Endothelial cell of umbilical vein (primary cell): ENCODE measurements around the gene SORT1.

ENCODE experiments used
- EZH2 ChIP-seq: IDR thresholded peaks from 2 replicates; pipeline ENCODE4 v1.6.1; 2012; ENCODE audit warnings: borderline replicate concordance, low read depth, mild to moderate bottlenecking, moderate library complexity, low read length, inconsistent platforms; ENCODE audit not compliant: severe bottlenecking
- FOS ChIP-seq: IDR thresholded peaks from 2 replicates; pipeline ENCODE4 v1.6.1; 2011; ENCODE audit warnings: mild to moderate bottlenecking, low read length, moderate library complexity, borderline replicate concordance; ENCODE audit not compliant: insufficient read depth
- GATA2 ChIP-seq: IDR thresholded peaks from 2 replicates; pipeline ENCODE4 v1.7.0; 2011; ENCODE audit warnings: low read depth, mild to moderate bottlenecking, moderate library complexity, mixed read lengths, low read length; ENCODE audit not compliant: insufficient read length, insufficient read depth
- JUN ChIP-seq: IDR thresholded peaks from 2 replicates; pipeline ENCODE4 v1.6.1; 2011; ENCODE audit warnings: borderline replicate concordance, low read depth; ENCODE audit not compliant: insufficient read length, insufficient read depth
- MAX ChIP-seq: IDR thresholded peaks from 2 replicates; pipeline ENCODE4 v1.6.1; 2011; ENCODE audit not compliant: insufficient read depth, insufficient read length
- MYC ChIP-seq: IDR thresholded peaks from one replicate; pipeline ENCODE4 v1.6.1; 2011; ENCODE audit warnings: mild to moderate bottlenecking, low read depth, low read length
- POLR2A ChIP-seq: IDR thresholded peaks from 2 replicates; pipeline ENCODE4 v1.6.1; 2012; ENCODE audit warnings: low read depth, mild to moderate bottlenecking, control low read depth, low read length
- POLR2AphosphoS5 ChIP-seq: IDR thresholded peaks from 2 replicates; pipeline ENCODE4 v1.6.1; 2012; ENCODE audit warnings: low read depth, mild to moderate bottlenecking, control low read depth, low read length, moderate library complexity; ENCODE audit not compliant: insufficient read depth
- TF ChIP-seq, protein P1 (sequence below), 2 donors: IDR thresholded peaks; 1 replicate in 1 of 2; 2 replicates in 1 of 2; pipeline ENCODE4 v1.5.1; 2011; ENCODE audit warnings: low read length in 2 of 2, mild to moderate bottlenecking in 2 of 2, moderate library complexity in 2 of 2, control low read depth in 1 of 2, inconsistent platforms in 1 of 2, low read depth in 1 of 2; ENCODE audit not compliant: insufficient read depth in 1 of 2; ENCODE audit errors: extremely low read depth in 1 of 2

DNA sequence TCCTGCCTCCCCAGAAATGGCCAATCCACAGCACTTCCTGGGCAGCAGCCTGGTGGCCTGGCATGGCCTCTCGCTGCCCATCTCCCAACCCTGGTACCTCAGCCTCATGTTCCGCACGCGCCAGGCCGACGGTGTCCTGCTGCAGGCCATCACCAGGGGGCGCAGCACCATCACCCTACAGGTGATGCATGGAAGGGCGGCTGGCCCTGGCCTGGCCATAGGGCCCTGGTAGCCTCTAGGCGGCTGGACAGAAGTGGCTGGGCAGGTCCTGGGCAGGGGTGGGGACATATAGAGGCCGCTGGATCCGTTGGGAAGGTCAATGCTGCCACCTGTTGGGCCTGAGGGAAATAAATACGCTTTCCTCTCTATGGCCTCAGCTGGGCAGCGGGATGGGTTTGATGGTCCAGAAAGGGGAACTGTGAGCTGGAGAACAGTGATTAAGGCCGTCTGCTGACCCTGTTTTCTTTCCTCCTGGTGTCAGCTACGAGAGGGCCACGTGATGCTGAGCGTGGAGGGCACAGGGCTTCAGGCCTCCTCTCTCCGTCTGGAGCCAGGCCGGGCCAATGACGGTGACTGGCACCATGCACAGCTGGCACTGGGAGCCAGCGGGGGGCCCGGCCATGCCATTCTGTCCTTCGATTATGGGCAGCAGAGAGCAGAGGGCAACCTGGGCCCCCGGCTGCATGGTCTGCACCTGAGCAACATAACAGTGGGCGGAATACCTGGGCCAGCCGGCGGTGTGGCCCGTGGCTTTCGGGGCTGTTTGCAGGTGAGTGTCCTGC lies 133.9 kb downstream of the SORT1 start:
- TF ChIP-seq EZH2 (no peak), POLR2A (no peak), POLR2AphosphoS5 (peak; percentile 43), MAX (peak; percentile 66), FOS (no peak), GATA2 (no peak), MYC (peak; percentile 67), JUN (no peak)
- TF ChIP-seq, protein P1, sequence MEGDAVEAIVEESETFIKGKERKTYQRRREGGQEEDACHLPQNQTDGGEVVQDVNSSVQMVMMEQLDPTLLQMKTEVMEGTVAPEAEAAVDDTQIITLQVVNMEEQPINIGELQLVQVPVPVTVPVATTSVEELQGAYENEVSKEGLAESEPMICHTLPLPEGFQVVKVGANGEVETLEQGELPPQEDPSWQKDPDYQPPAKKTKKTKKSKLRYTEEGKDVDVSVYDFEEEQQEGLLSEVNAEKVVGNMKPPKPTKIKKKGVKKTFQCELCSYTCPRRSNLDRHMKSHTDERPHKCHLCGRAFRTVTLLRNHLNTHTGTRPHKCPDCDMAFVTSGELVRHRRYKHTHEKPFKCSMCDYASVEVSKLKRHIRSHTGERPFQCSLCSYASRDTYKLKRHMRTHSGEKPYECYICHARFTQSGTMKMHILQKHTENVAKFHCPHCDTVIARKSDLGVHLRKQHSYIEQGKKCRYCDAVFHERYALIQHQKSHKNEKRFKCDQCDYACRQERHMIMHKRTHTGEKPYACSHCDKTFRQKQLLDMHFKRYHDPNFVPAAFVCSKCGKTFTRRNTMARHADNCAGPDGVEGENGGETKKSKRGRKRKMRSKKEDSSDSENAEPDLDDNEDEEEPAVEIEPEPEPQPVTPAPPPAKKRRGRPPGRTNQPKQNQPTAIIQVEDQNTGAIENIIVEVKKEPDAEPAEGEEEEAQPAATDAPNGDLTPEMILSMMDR (IDR thresholded peaks at IDR 0.05; ENCODE audit: extremely low read depth in 1 of 2, insufficient read depth in 1 of 2, low read depth in 1 of 2, low read length in 2 of 2), result peak; percentile 100
